Gastrocnemius medialis (tissue), 4 donors: Measurements from ENCODE around the gene ATRNL1. TPM values are rescaled to one million over a fixed set of nuclear protein-coding genes. Genes with fewer than 3 reads are reported as not detected.

Experiments
- ATAC-seq, 2 donors: fragments of 150-250 bp; one replicate each; pipeline ENCODE4 v1.9.1; 2016
- DNase-seq, 2 donors: peaks; one replicate each; pipeline ENCODE4 v3.0.0-alpha.2; 2019
- H3K27ac ChIP-seq, 4 donors: fragments of 200-600 bp; sonication (generic); 1 replicate in 1 of 4; 2 replicates in 3 of 4; pipeline ENCODE4 v1.5.1; 2016 to 2018; ENCODE audit warnings: mild to moderate bottlenecking in 2 of 4, moderate library complexity in 1 of 4
- H3K27me3 ChIP-seq, 3 donors: fragments of 200-600 bp; sonication (generic) in 2 of 3; 1 replicate in 1 of 3; 2 replicates in 2 of 3; pipeline versions ENCODE4 v1.5.1 to v1.6.0; 2016 to 2019; ENCODE audit warnings: mild to moderate bottlenecking in 1 of 3, moderate library complexity in 1 of 3
- H3K36me3 ChIP-seq, 2 donors: fragments of 200-600 bp; sonication (generic) in 1 of 2; one replicate each; pipeline ENCODE4 v1.5.1; 2017 to 2018
- H3K4me1 ChIP-seq, 2 donors: fragments of 200-600 bp; sonication (generic) in 1 of 2; one replicate each; pipeline ENCODE4 v1.5.1; 2016 to 2017; ENCODE audit warnings: mild to moderate bottlenecking in 2 of 2
- H3K4me3 ChIP-seq, 4 donors: fragments of 200-600 bp; sonication (generic) in 3 of 4; 1 replicate in 1 of 4; 2 replicates in 3 of 4; pipeline ENCODE4 v1.5.1; 2016 to 2019; ENCODE audit warnings: mild to moderate bottlenecking in 2 of 4
- H3K9me3 ChIP-seq, 3 donors: fragments of 200-600 bp; sonication (generic) in 2 of 3; 1 replicate in 1 of 3; 2 replicates in 2 of 3; pipeline ENCODE4 v1.5.1; 2016 to 2019
- CTCF ChIP-seq, 5 experiments: fragments of 450-650 bp in 3 of 5; fragments of 200-600 bp in 2 of 5; sonication (generic) in 2 of 5; IDR thresholded peaks in 4 of 5; conservative IDR thresholded peaks in 1 of 5; 1 replicate in 4 of 5; 2 replicates in 1 of 5; pipeline ENCODE4 v1.5.1; 2016 to 2019; ENCODE audit warnings: antibody characterized with exemption in 5 of 5, mild to moderate bottlenecking in 3 of 5, moderate library complexity in 3 of 5
- POLR2A ChIP-seq, 2 donors: fragments of 450-650 bp; IDR thresholded peaks; one replicate each; pipeline ENCODE4 v1.6.1; 2017; ENCODE audit warnings: antibody characterized with exemption in 2 of 2, mild to moderate bottlenecking in 2 of 2, moderate library complexity in 2 of 2
- in situ Hi-C, 4 donors: fragments of 200-750 bp; cut with MboI; loops; one replicate each; pipeline versions ENCODE4 v1.15.0 to v1.8.0; 2017; ENCODE audit warnings: low sequenced_read_pairs in 4 of 4
- intact Hi-C: fragments of 100-400 bp; cut with DNase I; formaldehyde crosslinking; loops from one replicate; pipeline ENCODE4 v1.15.1; 2023; ENCODE audit warnings: low total_unique reads
- total RNA-seq, 4 donors: library from RNA; depleted of rRNA; stranded (reverse); fragments of >200 nt; gene quantifications; one replicate each; pipeline versions ENCODE4 v1.1.0 to v1.2.3, GENCODE V29; 2016

ATRNL1 gene
- total RNA-seq, 4 donors from 2014 or later, result 1.6 to 10.8 (median 3.8) TPM

- Histone ChIP-seq H3K4me1 (peaks cover 0 to 5% of the 10 kb centered on the region in 2 donors), H3K9me3 (no peaks in the 10 kb centered on the region), H3K36me3 (no peaks in the 10 kb centered on the region), H3K27me3 (no peaks in the 10 kb centered on the region), H3K27ac (no peak overlapping the region), H3K4me3 (no peak overlapping the region)
- intact Hi-C loops (loop anchor here (10.0 kb wide), 1 partner anchor 651 kb away; no protein-coding TSS in a partner anchor), in situ Hi-C loops (loop anchor here in 3 of 4 donors (10.0 to 25.0 kb wide), 4 partner anchors 251 to 813 kb away; no protein-coding TSS in a partner anchor)
- no peak for ATAC-seq
- TF ChIP-seq CTCF (IDR thresholded peaks at IDR 0.05 in 4 of 5, conservative IDR thresholded peaks at IDR 0.05 in 1 of 5) (no peak), POLR2A (IDR thresholded peaks at IDR 0.05) (no peak)
- no peak for DNase-seq
These were observed 32.3 kb downstream of the ATRNL1 start for GRCh38 chr10:115125505-115125904.

GRCh38 chr10:115129752-115130151, 36.6 kb downstream of the ATRNL1 start:
- DNase-seq (no peak), ATAC-seq (peak in 1 of 2 donors; percentile 44)
- H3K27me3 ChIP-seq, result no peaks in the 10 kb centered on the region
- intact Hi-C loops (loop anchor here (1.0 to 10.0 kb wide), 2 partner anchors 251 to 655 kb away; no protein-coding TSS in a partner anchor), in situ Hi-C loops (loop anchor here in 3 of 4 donors (10.0 to 25.0 kb wide), 4 partner anchors 255 to 817 kb away; no protein-coding TSS in a partner anchor)
- H3K9me3 ChIP-seq, result no peaks in the 10 kb centered on the region
- no peaks in the 10 kb centered on the region for H3K36me3 ChIP-seq
- TF ChIP-seq CTCF (IDR thresholded peaks at IDR 0.05 in 4 of 5, conservative IDR thresholded peaks at IDR 0.05 in 1 of 5), result peak; percentile 19 to 42 (median 40)
- TF ChIP-seq POLR2A (IDR thresholded peaks at IDR 0.05), result no peak
- no peak overlapping the region for H3K4me3 ChIP-seq
- H3K27ac ChIP-seq, result no peak overlapping the region
- H3K4me1 ChIP-seq, result no peaks in the 10 kb centered on the region

GRCh38 chr10:115136616-115137015, 43.5 kb downstream of the ATRNL1 start:
- DNase-seq, result no peak
- intact Hi-C loops, result no loop called here
- H3K27ac ChIP-seq, result no peak overlapping the region
- no peaks in the 10 kb centered on the region for H3K4me1 ChIP-seq
- H3K36me3 ChIP-seq, result no peaks in the 10 kb centered on the region
- no peaks in the 10 kb centered on the region for H3K9me3 ChIP-seq
- in situ Hi-C loops, result loop anchor here in 2 of 4 donors (10.0 to 25.0 kb wide), 4 partner anchors 262 to 824 kb away; no protein-coding TSS in a partner anchor
- H3K27me3 ChIP-seq, result no peaks in the 10 kb centered on the region
- no peak overlapping the region for H3K4me3 ChIP-seq
- TF ChIP-seq POLR2A (IDR thresholded peaks at IDR 0.05) (no peak), CTCF (IDR thresholded peaks at IDR 0.05 in 4 of 5, conservative IDR thresholded peaks at IDR 0.05 in 1 of 5) (no peak)
- no peak for ATAC-seq

- H3K4me3 ChIP-seq, result no peak overlapping the region
- H3K9me3 ChIP-seq, result no peaks in the 10 kb centered on the region
- H3K27ac ChIP-seq, result no peak overlapping the region
- no peak for ATAC-seq
- intact Hi-C loops, result loop anchor here (5.0 kb wide), 1 partner anchor 1246 kb away; no protein-coding TSS in a partner anchor
- TF ChIP-seq POLR2A (IDR thresholded peaks at IDR 0.05), result no peak
- no peak for TF ChIP-seq CTCF (IDR thresholded peaks at IDR 0.05 in 4 of 5, conservative IDR thresholded peaks at IDR 0.05 in 1 of 5)
- H3K36me3 ChIP-seq, result no peaks in the 10 kb centered on the region
- in situ Hi-C loops, result loop anchor here in 2 of 4 donors (25.0 kb wide), 3 partner anchors 579 to 829 kb away; no protein-coding TSS in a partner anchor
- H3K4me1 ChIP-seq, result no peaks in the 10 kb centered on the region
- DNase-seq, result no peak
- H3K27me3 ChIP-seq, result no peaks in the 10 kb centered on the region
These were observed 48.1 kb downstream of the ATRNL1 start for GRCh38 chr10:115141254-115141653.
